SU-DHL-6 (cell line): ENCODE results near the gene OXA1L.

Experiments
- H2AFZ ChIP-seq: fragments of 200-600 bp; sonication (generic); 2 replicates; pipeline ENCODE4 v1.6.1; 2014; ENCODE audit warnings: low read depth, mild to moderate bottlenecking, moderate library complexity, mixed read lengths, antibody characterized with exemption, low read length; ENCODE audit not compliant: severe bottlenecking
- H3F3A ChIP-seq: fragments of 200-600 bp; shearing (Covaris generic); 2 replicates; pipeline ENCODE4 v1.6.0; 2016; ENCODE audit warnings: antibody characterized with exemption, mild to moderate bottlenecking; ENCODE audit not compliant: insufficient read depth
- H3K27ac ChIP-seq: fragments of 200-600 bp; sonication (generic); 2 replicates; pipeline ENCODE4 v1.5.1; 2016; ENCODE audit warnings: low read depth, mild to moderate bottlenecking, low read length, moderate library complexity, mixed read lengths
- H3K27me3 ChIP-seq: fragments of 200-600 bp; sonication (generic), shearing (Covaris generic); 2 replicates; pipeline ENCODE4 v1.6.0; 2014; ENCODE audit warnings: mild to moderate bottlenecking, low read length
- H3K36me3 ChIP-seq: fragments of 200-600 bp; sonication (generic); 2 replicates; pipeline ENCODE4 v1.6.1; 2014; ENCODE audit warnings: mild to moderate bottlenecking, low read length, mixed read lengths
- H3K4me2 ChIP-seq: fragments of 300-600, 200-600 bp; shearing (Covaris generic), sonication (generic); 2 replicates; pipeline ENCODE4 v1.6.0; 2014; ENCODE audit warnings: low read length, low read depth, mild to moderate bottlenecking; ENCODE audit not compliant: poor library complexity, severe bottlenecking
- H3K4me3 ChIP-seq: fragments of 200-600 bp; sonication (generic); 2 replicates; pipeline ENCODE4 v1.5.1; 2014; ENCODE audit warnings: antibody characterized with exemption, low read length, mild to moderate bottlenecking, mixed read lengths; ENCODE audit not compliant: insufficient read depth, poor library complexity, severe bottlenecking
- H3K79me2 ChIP-seq: fragments of 200-600 bp; sonication (generic); 2 replicates; pipeline ENCODE4 v1.6.1; 2014; ENCODE audit warnings: mild to moderate bottlenecking, low read length, moderate library complexity; ENCODE audit not compliant: insufficient read depth
- H3K9ac ChIP-seq: fragments of 200-600 bp; sonication (generic); 2 replicates; pipeline ENCODE4 v1.7.0; 2014; ENCODE audit warnings: mild to moderate bottlenecking, low read length
- H3K9me2 ChIP-seq: fragments of 200-600 bp; sonication (generic); replicated peaks from 2 replicates; pipeline ENCODE4 v1.6.1; 2014; ENCODE audit warnings: low read length; ENCODE audit not compliant: insufficient read depth
- H3K9me3 ChIP-seq: fragments of 200-600 bp; sonication (generic); 2 replicates; pipeline ENCODE4 v1.6.1; 2014; ENCODE audit warnings: low read length, mixed read lengths; ENCODE audit not compliant: insufficient read depth
- H4K20me1 ChIP-seq: fragments of 200-600 bp; sonication (generic); 2 replicates; pipeline ENCODE4 v1.6.1; 2014; ENCODE audit warnings: low read depth, mild to moderate bottlenecking, antibody characterized with exemption, low read length, moderate library complexity, mixed read lengths
- EZH2phosphoT487 ChIP-seq: fragments of 200-600 bp; sonication (generic), shearing (Covaris generic); conservative IDR thresholded peaks from 2 replicates; pipeline ENCODE4 v1.6.1; 2018; ENCODE audit warnings: mild to moderate bottlenecking, antibody characterized with exemption, low read length, moderate library complexity, mixed read lengths
- TF ChIP-seq, protein P1 (sequence below): fragments of 200-600 bp; sonication (generic); IDR thresholded peaks from one replicate; pipeline ENCODE4 v1.5.1; 2017; ENCODE audit warnings: antibody characterized with exemption, mild to moderate bottlenecking, low read length, moderate library complexity; ENCODE audit not compliant: insufficient read depth, poor library complexity, severe bottlenecking

The OXA1L gene

GRCh38 chr14:22761734-22762133 is 4.8 kb upstream of the OXA1L start:
- Histone ChIP-seq H3K36me3 (no peaks in the 10 kb centered on the region), H3K9me2 (no peaks in the 10 kb centered on the region), H3K79me2 (peaks cover 3% of the 10 kb centered on the region), H3F3A (no peaks in the 10 kb centered on the region; the same call in 1 of the 2 replicates), H3K27me3 (no peaks in the 10 kb centered on the region), H4K20me1 (no peaks in the 10 kb centered on the region), H2AFZ (no peak overlapping the region), H3K9ac (no peak overlapping the region), H3K4me3 (no peak overlapping the region), H3K9me3 (no peaks in the 10 kb centered on the region), H3K27ac (no peak overlapping the region), H3K4me2 (no peak overlapping the region)
- TF ChIP-seq EZH2phosphoT487, result no peak
- TF ChIP-seq, protein P1, sequence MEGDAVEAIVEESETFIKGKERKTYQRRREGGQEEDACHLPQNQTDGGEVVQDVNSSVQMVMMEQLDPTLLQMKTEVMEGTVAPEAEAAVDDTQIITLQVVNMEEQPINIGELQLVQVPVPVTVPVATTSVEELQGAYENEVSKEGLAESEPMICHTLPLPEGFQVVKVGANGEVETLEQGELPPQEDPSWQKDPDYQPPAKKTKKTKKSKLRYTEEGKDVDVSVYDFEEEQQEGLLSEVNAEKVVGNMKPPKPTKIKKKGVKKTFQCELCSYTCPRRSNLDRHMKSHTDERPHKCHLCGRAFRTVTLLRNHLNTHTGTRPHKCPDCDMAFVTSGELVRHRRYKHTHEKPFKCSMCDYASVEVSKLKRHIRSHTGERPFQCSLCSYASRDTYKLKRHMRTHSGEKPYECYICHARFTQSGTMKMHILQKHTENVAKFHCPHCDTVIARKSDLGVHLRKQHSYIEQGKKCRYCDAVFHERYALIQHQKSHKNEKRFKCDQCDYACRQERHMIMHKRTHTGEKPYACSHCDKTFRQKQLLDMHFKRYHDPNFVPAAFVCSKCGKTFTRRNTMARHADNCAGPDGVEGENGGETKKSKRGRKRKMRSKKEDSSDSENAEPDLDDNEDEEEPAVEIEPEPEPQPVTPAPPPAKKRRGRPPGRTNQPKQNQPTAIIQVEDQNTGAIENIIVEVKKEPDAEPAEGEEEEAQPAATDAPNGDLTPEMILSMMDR, result no peak

- Histone ChIP-seq H2AFZ (no peak overlapping the region), H3K4me3 (no peak overlapping the region), H3K4me2 (no peak overlapping the region), H3K79me2 (peaks cover 28% of the 10 kb centered on the region), H3K27me3 (no peaks in the 10 kb centered on the region), H3K27ac (no peak overlapping the region), H3F3A (peaks cover 10% of the 10 kb centered on the region; the same call in 1 of the 2 replicates), H4K20me1 (no peaks in the 10 kb centered on the region; the same call in 1 of the 2 replicates), H3K9me3 (no peaks in the 10 kb centered on the region), H3K9ac (no peak overlapping the region), H3K36me3 (no peaks in the 10 kb centered on the region), H3K9me2 (no peaks in the 10 kb centered on the region)
- no peak for TF ChIP-seq EZH2phosphoT487
- TF ChIP-seq, protein P1, result no peak
Measured at GRCh38 chr14:22764382-22764781, 2.1 kb upstream of the OXA1L start.

DNA sequence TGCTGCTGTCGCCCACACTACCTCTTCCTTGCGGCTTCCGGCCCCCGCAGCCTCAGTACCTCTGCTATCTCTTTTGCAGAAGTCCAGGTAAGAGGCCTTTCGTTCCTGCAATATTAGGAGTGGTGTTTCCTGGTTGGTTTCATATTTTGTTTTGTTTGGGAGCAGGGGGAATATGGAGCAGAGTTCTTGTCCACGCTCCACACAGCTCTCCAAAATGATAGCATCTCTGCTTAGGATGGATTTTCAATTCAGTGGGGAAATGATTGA is 768 bp downstream of the OXA1L start:
- H3K9ac ChIP-seq, result peak overlapping the region; percentile 85
- peak overlapping the region; percentile 78 for H3K4me3 ChIP-seq
- H3K9me2 ChIP-seq, result no peaks in the 10 kb centered on the region
- peaks cover 29% of the 10 kb centered on the region for H3K79me2 ChIP-seq
- no peaks in the 10 kb centered on the region; the same call in 1 of the 2 replicates for H4K20me1 ChIP-seq
- peaks cover 10% of the 10 kb centered on the region; the same call in 1 of the 2 replicates for H3F3A ChIP-seq
- H3K9me3 ChIP-seq, result no peaks in the 10 kb centered on the region
- TF ChIP-seq EZH2phosphoT487, result no peak
- TF ChIP-seq, protein P1, result no peak
- H3K4me2 ChIP-seq, result peak overlapping the region; percentile 85
- no peak overlapping the region for H2AFZ ChIP-seq
- H3K27ac ChIP-seq, result peak overlapping the region; percentile 62
- H3K27me3 ChIP-seq, result no peaks in the 10 kb centered on the region
- H3K36me3 ChIP-seq, result peaks cover 13% of the 10 kb centered on the region
